Endothelial cell of umbilical vein (primary cell): ENCODE results near the gene ADTRP. TPM values are rescaled to one million over a fixed set of nuclear protein-coding genes. Genes with fewer than 3 reads are reported as not detected.

ENCODE experiments used
- BruUV-seq: library from RNA; stranded (reverse); fragments of 400-500 nt; replicated peaks from 2 replicates; lab custom pipeline; 2021; lab: Mats Ljungman, UMichigan
- CTCF ChIA-PET: fragments of 300-600, 350-600 bp; sonication (Branson Sonifier 250); formaldehyde crosslinking; loops from one replicate; lab custom pipeline; 2021; ENCODE audit warnings: antibody characterized with exemption, inconsistent platforms; lab: Charles Lee
- POLR2A ChIA-PET: fragments of 300-600, 350-600 bp; sonication (Branson Sonifier 250); formaldehyde crosslinking; loops from one replicate; lab custom pipeline; 2021; ENCODE audit warnings: antibody characterized with exemption, inconsistent platforms; lab: Charles Lee
- DNase-seq: peaks from one replicate; pipeline ENCODE4 v3.0.0-alpha.2; 2011; ENCODE audit warnings: low read depth, low spot score
- FAIRE-seq: peaks from 2 replicates; lab custom pipeline; 2011; peaks lifted over from hg19 to GRCh38; lab: Jason Lieb, UNC
- H2AFZ ChIP-seq: 2 replicates; pipeline ENCODE4 v1.6.0; 2012; ENCODE audit warnings: low read depth, low read length, control low read depth, inconsistent platforms
- H3K27ac ChIP-seq: 2 replicates; pipeline ENCODE4 v1.5.1; 2011; ENCODE audit warnings: low read depth, mild to moderate bottlenecking, control low read depth, low read length, moderate library complexity; ENCODE audit not compliant: insufficient read depth
- H3K27me3 ChIP-seq, 2 experiments: 2 replicates each; pipeline versions ENCODE4 v1.6.0 to v1.6.1; 2011; ENCODE audit warnings: low read length in 2 of 2, mixed read lengths in 1 of 2; ENCODE audit not compliant: control insufficient read depth in 2 of 2, insufficient read depth in 2 of 2
- H3K36me3 ChIP-seq, 2 experiments: 2 replicates in 1 of 2; 3 replicates in 1 of 2; pipeline ENCODE4 v1.5.1; 2011; ENCODE audit warnings: low read length in 2 of 2, mild to moderate bottlenecking in 1 of 2, moderate library complexity in 1 of 2; ENCODE audit not compliant: control insufficient read depth in 2 of 2, insufficient read depth in 2 of 2; ENCODE audit errors: extremely low read depth in 1 of 2
- H3K4me1 ChIP-seq: 3 replicates; pipeline ENCODE4 v1.5.1; 2011; ENCODE audit warnings: mild to moderate bottlenecking, low read length; ENCODE audit not compliant: control insufficient read depth, insufficient read depth; ENCODE audit errors: extremely low read depth
- H3K4me2 ChIP-seq: 2 replicates; pipeline ENCODE4 v1.6.1; 2011; ENCODE audit warnings: low read length, control low read depth, mixed read lengths; ENCODE audit not compliant: insufficient read depth
- H3K4me3 ChIP-seq, 3 experiments: fragments of 200-600 bp in 1 of 3; sonication (generic), shearing (Covaris generic) in 1 of 3; replicated peaks in 1 of 3; 2 replicates each; pipeline ENCODE4 v1.5.1; 2011 to 2016; ENCODE audit warnings: control low read depth in 3 of 3, low read length in 3 of 3, mild to moderate bottlenecking in 2 of 3, inconsistent platforms in 1 of 3, low read depth in 1 of 3, moderate library complexity in 1 of 3; ENCODE audit not compliant: insufficient read depth in 1 of 3
- H3K79me2 ChIP-seq: 2 replicates; pipeline ENCODE4 v1.6.0; 2012; ENCODE audit warnings: low read length, inconsistent platforms; ENCODE audit not compliant: control insufficient read depth, insufficient read depth
- H3K9ac ChIP-seq: replicated peaks from 2 replicates; pipeline ENCODE3; 2011; ENCODE audit warnings: low read length, control low read depth; ENCODE audit not compliant: insufficient read depth; ENCODE audit errors: extremely low read depth
- H3K9me1 ChIP-seq: replicated peaks from 3 replicates; pipeline ENCODE4 v1.6.0; 2011; ENCODE audit warnings: mild to moderate bottlenecking, low read length; ENCODE audit not compliant: control insufficient read depth, insufficient read depth; ENCODE audit errors: extremely low read depth
- H3K9me3 ChIP-seq: replicated peaks from 2 replicates; pipeline ENCODE4 v1.5.1; 2012; ENCODE audit warnings: low read length, inconsistent platforms; ENCODE audit not compliant: control insufficient read depth, insufficient read depth
- H4K20me1 ChIP-seq: replicated peaks from 2 replicates; pipeline ENCODE3; 2011; ENCODE audit warnings: mild to moderate bottlenecking, low read length; ENCODE audit not compliant: control insufficient read depth, insufficient read depth; ENCODE audit errors: extremely low read depth
- FOS ChIP-seq: IDR thresholded peaks from 2 replicates; pipeline ENCODE4 v1.6.1; 2011; ENCODE audit warnings: mild to moderate bottlenecking, low read length, moderate library complexity, borderline replicate concordance; ENCODE audit not compliant: insufficient read depth
- GATA2 ChIP-seq: IDR thresholded peaks from 2 replicates; pipeline ENCODE4 v1.7.0; 2011; ENCODE audit warnings: low read depth, mild to moderate bottlenecking, moderate library complexity, mixed read lengths, low read length; ENCODE audit not compliant: insufficient read length, insufficient read depth
- JUN ChIP-seq: IDR thresholded peaks from 2 replicates; pipeline ENCODE4 v1.6.1; 2011; ENCODE audit warnings: borderline replicate concordance, low read depth; ENCODE audit not compliant: insufficient read length, insufficient read depth
- MYC ChIP-seq: IDR thresholded peaks from one replicate; pipeline ENCODE4 v1.6.1; 2011; ENCODE audit warnings: mild to moderate bottlenecking, low read depth, low read length
- POLR2A ChIP-seq: IDR thresholded peaks from 2 replicates; pipeline ENCODE4 v1.6.1; 2012; ENCODE audit warnings: low read depth, mild to moderate bottlenecking, control low read depth, low read length
- dilution Hi-C: fragments of 300-500 bp; cut with MboI; formaldehyde crosslinking; loops from one replicate; pipeline ENCODE4 v1.15.0; 2019; ENCODE audit warnings: low sequenced_read_pairs; ENCODE audit not compliant: extremely low pct_ligation_motif_present
- intact Hi-C: fragments of 100-400 bp; cut with micrococcal nuclease; formaldehyde crosslinking; loops from one replicate; pipeline ENCODE4 v1.10.0; 2022
- polyA plus RNA-seq, 4 experiments: library from polyadenylated mRNA; depleted of rRNA in 3 of 4; stranded (reverse) in 3 of 4; unstranded in 1 of 4; fragments of >200 nt; gene quantifications; 2 replicates each; pipeline versions ENCODE4 v1.2.1 to v1.2.3, GENCODE V29; 2011 to 2012; ENCODE audit warnings: missing spikeins in 1 of 4
- total RNA-seq: library from RNA; stranded (reverse); gene quantifications from 2 replicates; pipeline ENCODE4 v1.2.3, GENCODE V29; 2021
- TF ChIP-seq, protein P1 (sequence below), 2 donors: IDR thresholded peaks; 1 replicate in 1 of 2; 2 replicates in 1 of 2; pipeline ENCODE4 v1.5.1; 2011; ENCODE audit warnings: low read length in 2 of 2, mild to moderate bottlenecking in 2 of 2, moderate library complexity in 2 of 2, control low read depth in 1 of 2, inconsistent platforms in 1 of 2, low read depth in 1 of 2; ENCODE audit not compliant: insufficient read depth in 1 of 2; ENCODE audit errors: extremely low read depth in 1 of 2
- TF ChIP-seq, protein P2 (sequence below): IDR thresholded peaks from 2 replicates; pipeline ENCODE4 v1.6.1; 2011; ENCODE audit not compliant: insufficient read depth, insufficient read length

Gene ADTRP
- total and polyA plus RNA-seq, 2 donors (not counting 3 experiments of a cell fraction or from before 2014, with no cell fraction given), result 3.3 to 4.4 TPM

DNA sequence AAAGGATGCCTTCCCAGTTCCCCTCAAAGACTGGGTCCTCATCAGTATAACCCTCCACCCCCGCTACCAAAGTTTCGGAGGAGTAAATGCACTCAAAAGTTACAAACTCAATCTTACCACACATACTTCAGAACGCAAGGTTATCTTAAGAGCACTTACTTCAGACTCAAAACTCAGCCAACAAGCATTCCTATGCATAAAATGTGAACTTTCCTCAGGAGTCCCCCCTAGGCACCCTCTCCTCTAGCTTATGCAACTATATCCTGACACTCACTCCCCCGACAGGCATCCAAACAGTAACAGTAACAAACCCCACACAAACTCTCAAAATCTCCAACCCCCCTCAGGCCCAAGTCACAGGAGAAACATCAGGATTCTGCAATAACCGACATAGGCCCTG is 11.1 kb upstream of the ADTRP start:
- TF ChIP-seq, protein P1, sequence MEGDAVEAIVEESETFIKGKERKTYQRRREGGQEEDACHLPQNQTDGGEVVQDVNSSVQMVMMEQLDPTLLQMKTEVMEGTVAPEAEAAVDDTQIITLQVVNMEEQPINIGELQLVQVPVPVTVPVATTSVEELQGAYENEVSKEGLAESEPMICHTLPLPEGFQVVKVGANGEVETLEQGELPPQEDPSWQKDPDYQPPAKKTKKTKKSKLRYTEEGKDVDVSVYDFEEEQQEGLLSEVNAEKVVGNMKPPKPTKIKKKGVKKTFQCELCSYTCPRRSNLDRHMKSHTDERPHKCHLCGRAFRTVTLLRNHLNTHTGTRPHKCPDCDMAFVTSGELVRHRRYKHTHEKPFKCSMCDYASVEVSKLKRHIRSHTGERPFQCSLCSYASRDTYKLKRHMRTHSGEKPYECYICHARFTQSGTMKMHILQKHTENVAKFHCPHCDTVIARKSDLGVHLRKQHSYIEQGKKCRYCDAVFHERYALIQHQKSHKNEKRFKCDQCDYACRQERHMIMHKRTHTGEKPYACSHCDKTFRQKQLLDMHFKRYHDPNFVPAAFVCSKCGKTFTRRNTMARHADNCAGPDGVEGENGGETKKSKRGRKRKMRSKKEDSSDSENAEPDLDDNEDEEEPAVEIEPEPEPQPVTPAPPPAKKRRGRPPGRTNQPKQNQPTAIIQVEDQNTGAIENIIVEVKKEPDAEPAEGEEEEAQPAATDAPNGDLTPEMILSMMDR (IDR thresholded peaks at IDR 0.05; ENCODE audit: extremely low read depth in 1 of 2, insufficient read depth in 1 of 2, low read depth in 1 of 2, low read length in 2 of 2), result no peak
- TF ChIP-seq JUN (no peak), MYC (no peak), GATA2 (no peak), POLR2A (no peak), FOS (no peak)
- TF ChIP-seq, protein P2, sequence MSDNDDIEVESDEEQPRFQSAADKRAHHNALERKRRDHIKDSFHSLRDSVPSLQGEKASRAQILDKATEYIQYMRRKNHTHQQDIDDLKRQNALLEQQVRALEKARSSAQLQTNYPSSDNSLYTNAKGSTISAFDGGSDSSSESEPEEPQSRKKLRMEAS, result no peak
- H2AFZ ChIP-seq, result no peak overlapping the region
- no peaks in the 10 kb centered on the region for H3K9me1 ChIP-seq
- H3K79me2 ChIP-seq, result no peaks in the 10 kb centered on the region
- intact Hi-C loops, result no loop called here
- no peak for FAIRE-seq
- H3K27me3 ChIP-seq, result peaks cover 1 to 2% of the 10 kb centered on the region in 2 experiments
- no TSS peak for BruUV-seq
- H3K9me3 ChIP-seq, result no peaks in the 10 kb centered on the region
- H3K36me3 ChIP-seq, result no peaks in the 10 kb centered on the region
- H3K4me3 ChIP-seq, result no peak overlapping the region
- POLR2A ChIA-PET, result no interaction called here
- no peak for DNase-seq
- dilution Hi-C loops, result no loop called here
- H4K20me1 ChIP-seq, result no peaks in the 10 kb centered on the region
- H3K4me1 ChIP-seq, result no peaks in the 10 kb centered on the region
- no peak overlapping the region for H3K4me2 ChIP-seq
- H3K27ac ChIP-seq, result no peak overlapping the region
- CTCF ChIA-PET, result no interaction called here
- H3K9ac ChIP-seq, result no peak overlapping the region
